H1 (cell line): ENCODE data around the gene GTF3C2. TPM values are rescaled to one million over a fixed set of nuclear protein-coding genes. Genes with fewer than 3 reads are reported as not detected.

Experiments
- CREB1 ChIP-seq: IDR thresholded peaks from 2 replicates; pipeline ENCODE4 v1.6.1; 2012; ENCODE audit warnings: inconsistent platforms
- EGR1 ChIP-seq: IDR thresholded peaks from 2 replicates; pipeline ENCODE4 v1.6.1; 2011; ENCODE audit warnings: low read depth, low read length, borderline replicate concordance
- HDAC2 ChIP-seq, 2 experiments: fragments of 300-600 bp in 1 of 2; sonication (generic) in 1 of 2; IDR thresholded peaks; 2 replicates each; pipeline ENCODE4 v1.6.1; 2011 to 2012; ENCODE audit warnings: low read depth in 2 of 2, low read length in 2 of 2, mild to moderate bottlenecking in 2 of 2, moderate library complexity in 2 of 2, borderline replicate concordance in 1 of 2, inconsistent platforms in 1 of 2
- JUND ChIP-seq: IDR thresholded peaks from 2 replicates; pipeline ENCODE4 v1.6.1; 2011; ENCODE audit warnings: mild to moderate bottlenecking, improper control_type of control experiment, low read length
- POLR2A ChIP-seq, 2 experiments: IDR thresholded peaks; 1 replicate in 1 of 2; 2 replicates in 1 of 2; pipeline ENCODE4 v1.6.1; 2011; ENCODE audit warnings: low read depth in 2 of 2, low read length in 2 of 2, mild to moderate bottlenecking in 2 of 2; ENCODE audit errors: control extremely low read depth in 1 of 2
- RXRA ChIP-seq: IDR thresholded peaks from 2 replicates; pipeline ENCODE4 v1.6.1; 2011; ENCODE audit warnings: low read depth, mild to moderate bottlenecking, low read length, moderate library complexity; ENCODE audit not compliant: insufficient read depth
- SIX5 ChIP-seq: IDR thresholded peaks from 2 replicates; pipeline ENCODE4 v1.6.1; 2011; ENCODE audit warnings: mild to moderate bottlenecking, low read depth, low read length
- SUZ12 ChIP-seq: fragments of 200-600 bp; sonication (generic); IDR thresholded peaks from 2 replicates; pipeline ENCODE4 v1.6.1; 2012; ENCODE audit warnings: mild to moderate bottlenecking, inconsistent platforms, low read length, moderate library complexity, mixed read lengths
- YY1 ChIP-seq: IDR thresholded peaks from 2 replicates; pipeline ENCODE4 v1.6.1; 2011; ENCODE audit warnings: low read depth, mild to moderate bottlenecking, low read length
- polyA plus RNA-seq, 7 experiments: library from polyadenylated mRNA; depleted of rRNA in 3 of 7; stranded (reverse) in 5 of 7; unstranded in 2 of 7; fragments of >200 nt in 5 of 7; fragments of 200-250 nt in 2 of 7; gene quantifications; 1 replicate in 5 of 7; 2 replicates in 1 of 7; 4 replicates in 1 of 7; pipeline versions ENCODE4 v1.2.1 to v1.2.3, GENCODE V29; 2011 to 2013; ENCODE audit warnings: missing spikeins in 2 of 7, mixed read lengths in 2 of 7
- total RNA-seq: library from RNA; stranded (reverse); fragmentation: NEBNext Ultra II Directional; extraction: Animal tissue kit (Norgen Biotek cat#: 25700); gene quantifications from 2 replicates; pipeline ENCODE4 v1.2.1, GENCODE V29; 2021
- TF ChIP-seq, protein P1 (sequence below): fragments of 300-600 bp; sonication (generic); IDR thresholded peaks from 2 replicates; pipeline ENCODE4 v1.7.1; 2012; ENCODE audit warnings: low read length, moderate library complexity, mild to moderate bottlenecking, inconsistent platforms; ENCODE audit not compliant: insufficient replicate concordance
- TF ChIP-seq, protein P2 (sequence below): IDR thresholded peaks from 2 replicates; pipeline ENCODE4 v1.6.1; 2012; ENCODE audit warnings: inconsistent platforms

GTF3C2 gene
- total and polyA plus RNA-seq, 2 of the 8 experiments (the other 6 are each of a cell fraction or from before 2014, with no cell fraction given), result 118 to 127 TPM

DNA sequence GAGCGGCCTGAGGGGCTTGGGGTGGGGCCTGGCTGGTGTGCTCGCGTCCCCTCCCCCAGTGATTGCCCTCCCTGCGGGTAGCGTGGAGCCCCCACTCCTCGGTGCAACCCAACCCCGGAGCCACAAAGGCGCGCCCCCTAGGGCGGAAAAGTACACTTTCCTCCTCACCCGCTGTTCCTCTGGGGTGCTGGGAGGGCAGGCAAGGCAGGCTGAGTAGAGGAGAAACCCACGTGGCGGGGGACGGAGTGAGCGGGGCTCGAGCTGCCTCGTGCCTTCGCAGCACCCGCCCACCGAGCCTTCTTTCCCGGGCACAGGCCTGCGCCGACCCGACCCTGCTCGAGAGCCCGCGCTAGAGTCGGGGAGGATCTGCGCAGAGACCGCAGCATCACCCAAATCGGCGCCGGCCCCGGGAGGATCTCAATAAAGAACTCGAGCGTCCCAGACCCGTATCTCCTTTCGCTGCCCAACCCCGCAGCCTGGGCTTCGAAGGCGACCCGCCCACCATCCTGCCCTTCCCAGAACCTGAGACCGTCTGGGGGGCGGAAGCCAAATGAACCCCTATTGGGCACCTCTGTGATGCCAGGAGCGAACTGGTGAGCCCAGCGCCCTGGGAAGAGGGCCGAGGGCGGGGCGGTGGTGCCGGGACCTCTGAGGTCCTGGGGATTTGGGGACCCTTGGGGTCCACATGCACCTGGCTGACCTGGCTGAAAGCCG, 49.8 kb downstream of the GTF3C2 start (continued):
- TF ChIP-seq, protein P1, sequence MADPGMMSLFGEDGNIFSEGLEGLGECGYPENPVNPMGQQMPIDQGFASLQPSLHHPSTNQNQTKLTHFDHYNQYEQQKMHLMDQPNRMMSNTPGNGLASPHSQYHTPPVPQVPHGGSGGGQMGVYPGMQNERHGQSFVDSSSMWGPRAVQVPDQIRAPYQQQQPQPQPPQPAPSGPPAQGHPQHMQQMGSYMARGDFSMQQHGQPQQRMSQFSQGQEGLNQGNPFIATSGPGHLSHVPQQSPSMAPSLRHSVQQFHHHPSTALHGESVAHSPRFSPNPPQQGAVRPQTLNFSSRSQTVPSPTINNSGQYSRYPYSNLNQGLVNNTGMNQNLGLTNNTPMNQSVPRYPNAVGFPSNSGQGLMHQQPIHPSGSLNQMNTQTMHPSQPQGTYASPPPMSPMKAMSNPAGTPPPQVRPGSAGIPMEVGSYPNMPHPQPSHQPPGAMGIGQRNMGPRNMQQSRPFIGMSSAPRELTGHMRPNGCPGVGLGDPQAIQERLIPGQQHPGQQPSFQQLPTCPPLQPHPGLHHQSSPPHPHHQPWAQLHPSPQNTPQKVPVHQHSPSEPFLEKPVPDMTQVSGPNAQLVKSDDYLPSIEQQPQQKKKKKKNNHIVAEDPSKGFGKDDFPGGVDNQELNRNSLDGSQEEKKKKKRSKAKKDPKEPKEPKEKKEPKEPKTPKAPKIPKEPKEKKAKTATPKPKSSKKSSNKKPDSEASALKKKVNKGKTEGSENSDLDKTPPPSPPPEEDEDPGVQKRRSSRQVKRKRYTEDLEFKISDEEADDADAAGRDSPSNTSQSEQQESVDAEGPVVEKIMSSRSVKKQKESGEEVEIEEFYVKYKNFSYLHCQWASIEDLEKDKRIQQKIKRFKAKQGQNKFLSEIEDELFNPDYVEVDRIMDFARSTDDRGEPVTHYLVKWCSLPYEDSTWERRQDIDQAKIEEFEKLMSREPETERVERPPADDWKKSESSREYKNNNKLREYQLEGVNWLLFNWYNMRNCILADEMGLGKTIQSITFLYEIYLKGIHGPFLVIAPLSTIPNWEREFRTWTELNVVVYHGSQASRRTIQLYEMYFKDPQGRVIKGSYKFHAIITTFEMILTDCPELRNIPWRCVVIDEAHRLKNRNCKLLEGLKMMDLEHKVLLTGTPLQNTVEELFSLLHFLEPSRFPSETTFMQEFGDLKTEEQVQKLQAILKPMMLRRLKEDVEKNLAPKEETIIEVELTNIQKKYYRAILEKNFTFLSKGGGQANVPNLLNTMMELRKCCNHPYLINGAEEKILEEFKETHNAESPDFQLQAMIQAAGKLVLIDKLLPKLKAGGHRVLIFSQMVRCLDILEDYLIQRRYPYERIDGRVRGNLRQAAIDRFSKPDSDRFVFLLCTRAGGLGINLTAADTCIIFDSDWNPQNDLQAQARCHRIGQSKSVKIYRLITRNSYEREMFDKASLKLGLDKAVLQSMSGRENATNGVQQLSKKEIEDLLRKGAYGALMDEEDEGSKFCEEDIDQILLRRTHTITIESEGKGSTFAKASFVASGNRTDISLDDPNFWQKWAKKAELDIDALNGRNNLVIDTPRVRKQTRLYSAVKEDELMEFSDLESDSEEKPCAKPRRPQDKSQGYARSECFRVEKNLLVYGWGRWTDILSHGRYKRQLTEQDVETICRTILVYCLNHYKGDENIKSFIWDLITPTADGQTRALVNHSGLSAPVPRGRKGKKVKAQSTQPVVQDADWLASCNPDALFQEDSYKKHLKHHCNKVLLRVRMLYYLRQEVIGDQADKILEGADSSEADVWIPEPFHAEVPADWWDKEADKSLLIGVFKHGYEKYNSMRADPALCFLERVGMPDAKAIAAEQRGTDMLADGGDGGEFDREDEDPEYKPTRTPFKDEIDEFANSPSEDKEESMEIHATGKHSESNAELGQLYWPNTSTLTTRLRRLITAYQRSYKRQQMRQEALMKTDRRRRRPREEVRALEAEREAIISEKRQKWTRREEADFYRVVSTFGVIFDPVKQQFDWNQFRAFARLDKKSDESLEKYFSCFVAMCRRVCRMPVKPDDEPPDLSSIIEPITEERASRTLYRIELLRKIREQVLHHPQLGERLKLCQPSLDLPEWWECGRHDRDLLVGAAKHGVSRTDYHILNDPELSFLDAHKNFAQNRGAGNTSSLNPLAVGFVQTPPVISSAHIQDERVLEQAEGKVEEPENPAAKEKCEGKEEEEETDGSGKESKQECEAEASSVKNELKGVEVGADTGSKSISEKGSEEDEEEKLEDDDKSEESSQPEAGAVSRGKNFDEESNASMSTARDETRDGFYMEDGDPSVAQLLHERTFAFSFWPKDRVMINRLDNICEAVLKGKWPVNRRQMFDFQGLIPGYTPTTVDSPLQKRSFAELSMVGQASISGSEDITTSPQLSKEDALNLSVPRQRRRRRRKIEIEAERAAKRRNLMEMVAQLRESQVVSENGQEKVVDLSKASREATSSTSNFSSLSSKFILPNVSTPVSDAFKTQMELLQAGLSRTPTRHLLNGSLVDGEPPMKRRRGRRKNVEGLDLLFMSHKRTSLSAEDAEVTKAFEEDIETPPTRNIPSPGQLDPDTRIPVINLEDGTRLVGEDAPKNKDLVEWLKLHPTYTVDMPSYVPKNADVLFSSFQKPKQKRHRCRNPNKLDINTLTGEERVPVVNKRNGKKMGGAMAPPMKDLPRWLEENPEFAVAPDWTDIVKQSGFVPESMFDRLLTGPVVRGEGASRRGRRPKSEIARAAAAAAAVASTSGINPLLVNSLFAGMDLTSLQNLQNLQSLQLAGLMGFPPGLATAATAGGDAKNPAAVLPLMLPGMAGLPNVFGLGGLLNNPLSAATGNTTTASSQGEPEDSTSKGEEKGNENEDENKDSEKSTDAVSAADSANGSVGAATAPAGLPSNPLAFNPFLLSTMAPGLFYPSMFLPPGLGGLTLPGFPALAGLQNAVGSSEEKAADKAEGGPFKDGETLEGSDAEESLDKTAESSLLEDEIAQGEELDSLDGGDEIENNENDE, result no peak
- TF ChIP-seq SUZ12, result peak; percentile 63; the same call in 1 of the 2 replicates
- no peak for TF ChIP-seq CREB1
- TF ChIP-seq POLR2A (IDR thresholded peaks at IDR 0.05; ENCODE audit: control extremely low read depth in 1 of 2, low read depth in 2 of 2, low read length in 2 of 2), result no peak
- no peak for TF ChIP-seq HDAC2 (IDR thresholded peaks at IDR 0.05; ENCODE audit: borderline replicate concordance in 1 of 2, low read depth in 2 of 2, low read length in 2 of 2)
- no peak for TF ChIP-seq EGR1
- no peak for TF ChIP-seq RXRA
- no peak for TF ChIP-seq YY1
- TF ChIP-seq, protein P2, sequence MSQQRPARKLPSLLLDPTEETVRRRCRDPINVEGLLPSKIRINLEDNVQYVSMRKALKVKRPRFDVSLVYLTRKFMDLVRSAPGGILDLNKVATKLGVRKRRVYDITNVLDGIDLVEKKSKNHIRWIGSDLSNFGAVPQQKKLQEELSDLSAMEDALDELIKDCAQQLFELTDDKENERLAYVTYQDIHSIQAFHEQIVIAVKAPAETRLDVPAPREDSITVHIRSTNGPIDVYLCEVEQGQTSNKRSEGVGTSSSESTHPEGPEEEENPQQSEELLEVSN, result peak; percentile 88
- no peak for TF ChIP-seq SIX5
- TF ChIP-seq JUND, result no peak
